SK-N-SH (cell line): ENCODE measurements around the gene SMIM44. TPM values are rescaled to one million over a fixed set of nuclear protein-coding genes. Genes with fewer than 3 reads are reported as not detected.

ENCODE experiments used
- CTCF ChIA-PET: fragments of 300-600, 350-600 bp; formaldehyde crosslinking; extraction: SDS; loops from one replicate; lab custom pipeline; 2021; lab: Yijun Ruan, JAX
- POLR2A ChIA-PET: fragments of 350-600 bp; sonication (Branson Sonifier 250); formaldehyde crosslinking; extraction: SDS; loops from one replicate; lab custom pipeline; 2020; ENCODE audit warnings: antibody characterized with exemption, inconsistent platforms; lab: Yijun Ruan, JAX
- DNase-seq: peaks from one replicate; pipeline ENCODE4 v3.0.0; 2012
- H2AFZ ChIP-seq: fragments of 200-600 bp; sonication (generic); 2 replicates; pipeline ENCODE4 v1.8.1; 2016; ENCODE audit warnings: antibody characterized with exemption, mild to moderate bottlenecking, low read depth
- H3F3A ChIP-seq: fragments of 200-600 bp; sonication (generic); replicated peaks from 2 replicates; pipeline ENCODE3; 2016; ENCODE audit warnings: antibody characterized with exemption, mild to moderate bottlenecking; ENCODE audit not compliant: insufficient read depth
- H3K27ac ChIP-seq, 2 experiments: fragments of 200-500 bp in 1 of 2; fragments of 200-600 bp in 1 of 2; sonication (Bioruptor generic) in 1 of 2; sonication (generic), shearing (Covaris generic) in 1 of 2; 2 replicates each; pipeline versions ENCODE4 v1.5.1 to v1.6.1; 2014 to 2016; ENCODE audit warnings: low read depth in 2 of 2, inconsistent platforms in 1 of 2, low read length in 1 of 2, mild to moderate bottlenecking in 1 of 2, mixed read lengths in 1 of 2
- H3K27me3 ChIP-seq: fragments of 200-600 bp; sonication (generic), shearing (Covaris generic); 2 replicates; pipeline ENCODE4 v1.6.1; 2016; ENCODE audit warnings: mixed run types; ENCODE audit not compliant: insufficient read depth
- H3K36me3 ChIP-seq, 2 experiments: fragments of 200-500 bp in 1 of 2; fragments of 200-600 bp in 1 of 2; sonication (Bioruptor generic) in 1 of 2; sonication (generic) in 1 of 2; replicated peaks in 1 of 2; 2 replicates each; pipeline versions ENCODE3 to v1.5.1; 2014 to 2016; ENCODE audit warnings: low read length in 1 of 2, mild to moderate bottlenecking in 1 of 2; ENCODE audit not compliant: insufficient read depth in 2 of 2, control insufficient read depth in 1 of 2
- H3K4me1 ChIP-seq, 2 experiments: fragments of 200-500 bp in 1 of 2; fragments of 200-600 bp in 1 of 2; sonication (Bioruptor generic) in 1 of 2; sonication (generic), shearing (Covaris generic) in 1 of 2; 2 replicates each; pipeline versions ENCODE4 v1.5.1 to v1.6.1; 2014 to 2016; ENCODE audit warnings: low read depth in 1 of 2, low read length in 1 of 2, mixed run types in 1 of 2; ENCODE audit not compliant: insufficient read depth in 2 of 2, control insufficient read depth in 1 of 2
- H3K4me2 ChIP-seq: fragments of 200-600 bp; sonication (generic), shearing (Covaris generic); 2 replicates; pipeline ENCODE4 v1.6.1; 2017; ENCODE audit warnings: mixed run types
- H3K4me3 ChIP-seq, 2 experiments: fragments of 200-500 bp in 1 of 2; fragments of 200-600 bp in 1 of 2; sonication (Bioruptor generic) in 1 of 2; sonication (generic), shearing (Covaris generic) in 1 of 2; 2 replicates each; pipeline versions ENCODE4 v1.5.1 to v1.8.1; 2014 to 2016; ENCODE audit warnings: low read depth in 2 of 2, inconsistent platforms in 1 of 2, low read length in 1 of 2, mild to moderate bottlenecking in 1 of 2, mixed read lengths in 1 of 2, moderate library complexity in 1 of 2
- H3K79me2 ChIP-seq: fragments of 200-600 bp; sonication (generic); 2 replicates; pipeline ENCODE4 v1.8.1; 2017; ENCODE audit warnings: mild to moderate bottlenecking; ENCODE audit not compliant: insufficient read depth
- H3K9ac ChIP-seq: fragments of 200-600 bp; sonication (generic); 2 replicates; pipeline ENCODE4 v1.6.1; 2017; ENCODE audit warnings: mixed run types
- H3K9me2 ChIP-seq: fragments of 200-600 bp; sonication (generic); 2 replicates; pipeline ENCODE4 v1.6.1; 2017; ENCODE audit warnings: mixed run types
- H3K9me3 ChIP-seq: fragments of 200-600 bp; sonication (generic); 2 replicates; pipeline ENCODE4 v1.6.1; 2017; ENCODE audit warnings: mixed run types, mild to moderate bottlenecking, moderate library complexity
- H4K20me1 ChIP-seq: fragments of 200-600 bp; sonication (generic); 2 replicates; pipeline ENCODE4 v1.6.1; 2017; ENCODE audit warnings: mild to moderate bottlenecking, mixed run types; ENCODE audit not compliant: insufficient read depth
- CHD2 ChIP-seq: fragments of 150-350 bp; IDR thresholded peaks from 2 replicates; pipeline ENCODE4 v1.6.1; 2018; ENCODE audit warnings: low read length; ENCODE audit not compliant: partially characterized antibody
- EP300 ChIP-seq, 2 experiments: IDR thresholded peaks; 2 replicates each; pipeline versions ENCODE4 v1.4.0 to v1.6.1; 2012; ENCODE audit warnings: borderline replicate concordance in 1 of 2, low read depth in 1 of 2, low read length in 1 of 2
- EZH2phosphoT487 ChIP-seq: fragments of 200-600 bp; sonication (generic); IDR thresholded peaks from 2 replicates; pipeline ENCODE4 v1.6.1; 2017; ENCODE audit warnings: low read depth, mixed run types, mild to moderate bottlenecking, antibody characterized with exemption, moderate library complexity, borderline replicate concordance
- RAD21 ChIP-seq: IDR thresholded peaks from 2 replicates; pipeline ENCODE4 v1.6.1; 2012; ENCODE audit warnings: mild to moderate bottlenecking, low read length
- RFX5 ChIP-seq: IDR thresholded peaks from 2 replicates; pipeline ENCODE4 v1.6.1; 2012; ENCODE audit warnings: mild to moderate bottlenecking, improper control_type of control experiment, low read length
- TCF12 ChIP-seq: IDR thresholded peaks from 2 replicates; pipeline ENCODE4 v1.4.0; 2012
- USF1 ChIP-seq: IDR thresholded peaks from 2 replicates; pipeline ENCODE4 v1.4.0; 2012; ENCODE audit warnings: low read depth, borderline replicate concordance
- USF2 ChIP-seq: fragments of 150-350 bp; IDR thresholded peaks from 2 replicates; pipeline ENCODE4 v1.6.1; 2017; ENCODE audit warnings: antibody characterized with exemption, low read length, low read depth, borderline replicate concordance
- WGBS: methylation state at CpG from one replicate; pipeline ENCODE4 v1.1.6; 2017; ENCODE audit warnings: low lambda C conversion rate; 5-methylcytosine and 5-hydroxymethylcytosine counted together
- polyA plus RNA-seq, 3 experiments: library from polyadenylated mRNA; depleted of rRNA; stranded (reverse); fragments of >200 nt; gene quantifications; 2 replicates each; pipeline ENCODE4 v1.2.3, GENCODE V29; 2012

SMIM44 gene
- polyA plus RNA-seq, 1 of the 3 experiments (the other 2 are of a cell fraction) = not detected

- H3K9me3 ChIP-seq = no peaks in the 10 kb centered on the region
- H3K79me2 ChIP-seq = no peaks in the 10 kb centered on the region
- POLR2A ChIA-PET = interaction anchor here (0.5 kb wide), 1 partner anchor 40 kb away, joined by 4 read pairs; no protein-coding TSS in a partner anchor
- no peaks in the 10 kb centered on the region for H4K20me1 ChIP-seq
- peaks cover 23% of the 10 kb centered on the region for H3F3A ChIP-seq
- H3K9me2 ChIP-seq = no peaks in the 10 kb centered on the region
- H3K4me3 ChIP-seq = no peak overlapping the region
- TF ChIP-seq RFX5 = no peak
- TF ChIP-seq RAD21 = peak; percentile 27; the same call in 1 of the 2 replicates
- TF ChIP-seq, all 33 proteins: peak for 1
- no peaks in the 10 kb centered on the region for H3K36me3 ChIP-seq
- H3K4me1 ChIP-seq = peaks cover 0 to 2% of the 10 kb centered on the region in 2 experiments; a peak in 1 of 4 replicates
- CTCF ChIA-PET = interaction anchor here (0.7 to 6.1 kb wide), 13 partner anchors 9 to 165 kb away, joined by 3 to 92 read pairs (median 4); partner anchors contain the start of gene SMIM44
- 93% methylated on average over 4 of the region's 14 CpGs for WGBS
- no peak overlapping the region for H3K9ac ChIP-seq
- no peak overlapping the region for H3K4me2 ChIP-seq
- no peak overlapping the region for H2AFZ ChIP-seq
- no peak for DNase-seq
- no peaks in the 10 kb centered on the region for H3K27me3 ChIP-seq
- peak overlapping the region in 1 of 2 experiments; percentile 29; a peak in 1 of 4 replicates for H3K27ac ChIP-seq
Observed at GRCh38 chr19:3469638-3470499, 13.4 kb downstream of the SMIM44 start.

- POLR2A ChIA-PET = no interaction called here
- H3K27ac ChIP-seq = no peak overlapping the region
- no peak overlapping the region for H2AFZ ChIP-seq
- no peak for DNase-seq
- H3K4me1 ChIP-seq = peaks cover 0 to 2% of the 10 kb centered on the region in 2 experiments; a peak in 1 of 4 replicates
- H3K9ac ChIP-seq = no peak overlapping the region
- peaks cover 23% of the 10 kb centered on the region for H3F3A ChIP-seq
- 100% methylated on average over 2 of the region's 3 CpGs for WGBS
- peaks cover 0 to 4% of the 10 kb centered on the region in 2 experiments for H3K36me3 ChIP-seq
- no peaks in the 10 kb centered on the region for H4K20me1 ChIP-seq
- no peak overlapping the region for H3K4me2 ChIP-seq
- CTCF ChIA-PET = no interaction called here
- H3K27me3 ChIP-seq = no peaks in the 10 kb centered on the region
- H3K9me2 ChIP-seq = no peaks in the 10 kb centered on the region
- no peaks in the 10 kb centered on the region for H3K79me2 ChIP-seq
- TF ChIP-seq TCF12 (no peak), EZH2phosphoT487 (no peak), EP300 (IDR thresholded peaks at IDR 0.05; ENCODE audit: borderline replicate concordance in 1 of 2, low read depth in 1 of 2, low read length in 1 of 2) (no peak), USF1 (no peak), USF2 (no peak), RFX5 (no peak), CHD2 (no peak)
- TF ChIP-seq, all 33 proteins: peak for 0
- Histone ChIP-seq H3K9me3 (no peaks in the 10 kb centered on the region), H3K4me3 (no peak overlapping the region)
Observed at GRCh38 chr19:3468211-3468610, 15.0 kb downstream of the SMIM44 start.
